Hematopoietic multipotent progenitor cell treated with erythropoietin and hydrocortisone succinate and interleukin-3 and kit ligand, for 17 days (in vitro differentiated cells): Measurements from ENCODE around the gene NAP1L3.

Experiments
- DNase-seq: peaks from one replicate; pipeline ENCODE4 v3.0.0-alpha.2; 2015; ENCODE audit warnings: low spot score

The NAP1L3 gene, protein sequence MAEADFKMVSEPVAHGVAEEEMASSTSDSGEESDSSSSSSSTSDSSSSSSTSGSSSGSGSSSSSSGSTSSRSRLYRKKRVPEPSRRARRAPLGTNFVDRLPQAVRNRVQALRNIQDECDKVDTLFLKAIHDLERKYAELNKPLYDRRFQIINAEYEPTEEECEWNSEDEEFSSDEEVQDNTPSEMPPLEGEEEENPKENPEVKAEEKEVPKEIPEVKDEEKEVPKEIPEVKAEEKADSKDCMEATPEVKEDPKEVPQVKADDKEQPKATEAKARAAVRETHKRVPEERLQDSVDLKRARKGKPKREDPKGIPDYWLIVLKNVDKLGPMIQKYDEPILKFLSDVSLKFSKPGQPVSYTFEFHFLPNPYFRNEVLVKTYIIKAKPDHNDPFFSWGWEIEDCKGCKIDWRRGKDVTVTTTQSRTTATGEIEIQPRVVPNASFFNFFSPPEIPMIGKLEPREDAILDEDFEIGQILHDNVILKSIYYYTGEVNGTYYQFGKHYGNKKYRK

DNA sequence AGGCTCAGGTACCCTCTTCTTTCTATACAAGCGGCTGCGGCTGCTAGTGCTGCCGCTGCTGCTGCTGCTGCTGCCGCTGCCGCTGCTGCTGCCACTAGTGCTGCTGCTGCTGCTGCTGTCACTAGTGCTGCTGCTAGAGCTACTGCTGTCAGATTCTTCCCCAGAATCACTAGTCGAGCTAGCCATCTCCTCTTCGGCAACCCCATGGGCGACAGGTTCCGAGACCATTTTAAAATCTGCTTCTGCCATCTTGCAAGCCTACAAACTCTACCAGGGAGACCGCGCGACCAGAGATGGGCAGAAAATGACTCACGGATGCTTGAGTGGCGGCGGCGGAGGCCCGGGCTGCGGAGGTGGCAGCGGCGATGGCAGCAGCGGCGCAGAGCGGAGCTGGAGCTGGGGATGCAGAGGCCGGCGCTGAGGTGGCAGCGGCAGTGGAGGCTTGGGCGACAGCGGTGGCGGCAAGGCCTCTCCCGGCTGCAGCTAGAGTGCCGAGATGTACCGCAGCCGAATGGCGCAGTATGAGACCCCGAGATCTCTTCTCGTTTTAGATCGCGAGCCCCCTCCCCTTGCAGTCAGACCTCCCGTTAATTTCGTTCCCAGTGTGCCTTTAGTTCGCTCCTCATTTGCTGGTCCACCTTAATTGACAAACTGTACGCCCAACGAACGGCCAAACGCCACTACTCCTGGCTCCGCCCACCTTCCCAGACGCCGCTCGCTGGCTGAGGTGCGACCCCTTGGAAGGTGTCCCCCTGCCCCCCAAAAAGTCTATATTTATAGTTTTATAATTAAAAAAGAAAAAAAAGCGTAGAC, at the start of gene NAP1L3:
TSS of gene NAP1L3 (minus strand) at position 523 of the 813 bp plus-strand sequence. CDS start at position 249, 274 bp downstream.
- DNase-seq: no peak

DNA sequence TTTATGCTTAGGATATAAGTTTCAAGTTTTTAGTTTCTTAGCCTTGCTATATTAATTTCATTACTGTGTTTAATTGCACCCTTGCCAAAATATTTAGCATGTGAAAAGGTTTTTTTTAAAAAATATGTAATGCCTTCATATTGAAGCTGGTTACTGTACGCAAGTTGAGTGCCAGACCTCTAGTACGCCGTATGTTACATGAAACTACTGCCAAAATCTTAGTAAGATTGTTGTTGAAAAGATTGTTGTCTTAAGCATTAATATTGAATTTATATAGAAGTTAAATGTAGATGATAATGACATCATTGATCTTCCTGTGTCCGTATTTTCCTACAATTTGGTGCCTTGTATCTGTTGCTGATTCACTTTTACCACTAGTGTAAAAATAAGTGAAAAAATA, 37.7 kb upstream of the NAP1L3 start:
- DNase-seq: no peak

DNA sequence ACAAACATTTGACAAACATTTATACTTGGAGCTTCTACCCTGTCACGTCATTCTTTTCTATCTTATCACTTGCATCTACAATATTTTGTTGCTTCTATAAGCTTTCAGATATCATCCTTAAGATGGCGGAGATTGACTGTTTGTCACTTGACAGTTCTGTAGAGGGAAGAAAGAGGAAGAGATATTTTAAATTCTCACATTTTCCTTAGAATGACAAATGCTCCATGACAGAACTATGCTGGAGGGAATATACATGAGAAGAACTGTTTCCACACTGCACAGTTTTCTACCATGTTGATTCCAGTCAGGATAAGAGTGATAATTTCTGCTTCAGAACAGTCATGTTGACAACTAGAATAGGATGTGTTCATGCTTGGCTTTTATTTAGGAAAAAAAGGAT, 30.3 kb upstream of the NAP1L3 start:
- DNase-seq: no peak

DNA sequence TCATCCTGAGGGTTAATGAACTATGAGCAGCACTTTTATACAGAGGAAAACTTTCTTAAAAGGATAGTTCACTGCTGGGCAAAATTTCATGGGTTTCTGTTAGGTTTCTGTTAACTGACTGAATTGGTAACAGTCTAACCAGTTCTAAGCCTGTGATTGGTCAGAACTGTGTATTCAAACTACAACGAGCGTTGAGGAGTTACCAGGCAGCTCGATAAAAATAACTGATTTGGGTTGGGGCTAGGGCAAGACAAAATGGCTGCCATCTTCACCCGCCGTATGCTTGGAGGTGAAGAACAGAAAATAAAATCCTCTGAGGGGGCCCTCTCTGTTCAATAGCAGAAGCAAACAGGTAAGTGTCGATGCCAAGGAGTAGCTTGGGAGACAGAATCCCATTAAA, 22.6 kb upstream of the NAP1L3 start:
- no peak for DNase-seq

DNA sequence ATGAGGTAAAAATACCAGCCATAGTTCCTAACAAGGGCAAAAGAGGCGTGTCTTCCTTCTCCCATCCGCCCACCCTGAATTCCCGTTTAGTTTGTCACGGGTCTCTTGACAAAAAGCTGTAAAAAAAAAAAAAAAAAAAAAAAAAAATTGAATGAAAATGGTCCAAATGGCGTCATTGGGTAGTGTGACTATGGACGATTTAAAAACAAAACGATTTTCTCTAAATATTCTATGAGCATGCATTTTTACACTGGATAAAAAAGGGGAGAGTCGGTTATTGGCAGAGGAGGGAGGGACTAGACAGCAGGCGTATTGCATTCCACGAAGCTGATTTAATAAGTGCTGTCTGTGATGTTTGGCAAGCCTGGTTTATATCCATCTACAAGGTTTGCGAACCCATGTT, 492 bp upstream of the NAP1L3 start, which contains the start of gene FAM133A:
TSS of gene FAM133A (plus strand) at position 338 of the 403 bp plus-strand sequence. CDS start 35,214 bp downstream, outside the sequence.
- no peak for DNase-seq

DNA sequence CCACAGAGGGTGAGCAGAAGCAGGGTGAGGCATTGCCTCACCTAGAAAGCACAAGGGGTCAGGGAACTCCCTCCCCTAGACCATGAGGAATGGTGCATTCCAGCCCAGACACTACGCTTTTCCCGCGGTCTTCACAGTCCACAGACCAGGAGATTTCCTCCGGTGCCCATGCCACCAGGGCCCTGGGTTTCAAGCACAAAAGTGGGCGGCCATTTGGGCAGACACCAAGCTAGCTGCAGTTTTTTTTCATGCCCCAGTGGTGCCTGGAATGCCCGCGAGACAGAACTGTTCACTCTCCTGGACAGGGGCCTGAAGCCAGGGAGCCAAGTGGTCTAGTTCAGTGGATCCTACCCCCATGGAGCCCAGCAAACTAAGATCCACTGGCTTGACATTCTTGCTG, 12.8 kb downstream of the NAP1L3 start:
- no peak for DNase-seq

DNA sequence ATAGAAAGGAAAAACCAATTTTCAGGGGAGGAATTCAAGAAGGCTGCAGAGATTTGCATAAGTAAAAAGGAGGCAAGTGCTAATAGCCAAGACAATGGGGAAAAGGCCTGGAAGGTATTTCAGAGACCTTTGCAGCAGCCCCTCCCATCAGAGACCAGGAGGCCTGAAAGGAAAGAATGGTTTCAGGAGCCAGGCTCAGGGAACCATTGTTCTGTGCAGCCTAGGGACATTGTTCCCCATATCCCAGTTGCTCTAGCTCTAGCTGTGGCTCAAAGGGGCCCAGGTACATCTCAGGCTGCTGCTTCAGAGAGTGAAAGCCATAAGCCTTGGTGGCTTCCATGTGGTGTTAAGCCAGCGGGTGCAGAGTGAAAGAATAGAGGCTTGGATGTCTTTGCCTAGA, 24.0 kb downstream of the NAP1L3 start:
- no peak for DNase-seq

DNA sequence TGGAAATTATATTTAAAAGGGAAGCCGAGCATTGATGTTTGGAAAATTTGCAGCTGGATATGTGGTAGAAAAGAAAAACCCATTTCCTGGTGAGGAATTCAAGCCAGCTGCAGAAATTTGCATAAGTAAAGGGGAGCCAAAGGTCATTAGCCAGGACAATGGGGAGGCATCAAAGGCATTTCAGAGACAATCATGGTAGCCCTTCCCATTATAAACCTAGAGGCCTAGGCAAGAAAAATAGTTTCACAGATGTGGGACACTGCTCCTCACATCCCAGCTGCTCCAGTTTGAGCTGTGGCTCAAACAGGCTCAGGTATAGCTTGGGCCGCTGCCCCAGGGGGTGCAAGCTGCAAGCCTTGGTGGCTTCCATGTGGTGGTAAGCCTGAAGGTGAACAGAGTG, 35.8 kb downstream of the NAP1L3 start:
- DNase-seq: no peak
